RWPE2 (cell line): Measurements from ENCODE around the gene CYP39A1.

Source experiments
- ATAC-seq: fragments of 200-7000 bp; cut with Tn5 transposase; 3 replicates; pipeline ENCODE4 v1.9.1; 2021; ENCODE audit warnings: low read depth
- DNase-seq: peaks from one replicate; pipeline ENCODE4 v3.0.0-alpha.2; 2020; ENCODE audit warnings: low spot score
- H3K27ac ChIP-seq: fragments of 450-650 bp; 2 replicates; pipeline ENCODE4 v1.5.1; 2017; ENCODE audit warnings: mild to moderate bottlenecking; ENCODE audit not compliant: poor library complexity, severe bottlenecking
- H3K27me3 ChIP-seq: fragments of 250-450 bp; sonication (Bioruptor Pico); 2 replicates; pipeline ENCODE4 v1.5.1; 2021; ENCODE audit warnings: mild to moderate bottlenecking, moderate library complexity; ENCODE audit not compliant: insufficient read depth, poor library complexity, severe bottlenecking
- H3K36me3 ChIP-seq: fragments of 250-450 bp; sonication (Bioruptor Pico); 2 replicates; pipeline ENCODE4 v1.5.1; 2020; ENCODE audit warnings: low read depth, mild to moderate bottlenecking, moderate library complexity
- H3K4me1 ChIP-seq: fragments of 250-450 bp; sonication (Bioruptor Pico); 2 replicates; pipeline ENCODE4 v1.5.1; 2021; ENCODE audit warnings: mild to moderate bottlenecking, moderate library complexity; ENCODE audit not compliant: insufficient read depth, poor library complexity, severe bottlenecking
- H3K4me3 ChIP-seq: fragments of 250-450 bp; sonication (Bioruptor Pico); 2 replicates; pipeline ENCODE4 v1.5.1; 2021; ENCODE audit warnings: mild to moderate bottlenecking, moderate library complexity; ENCODE audit not compliant: severe bottlenecking
- H3K9me3 ChIP-seq: fragments of 250-450 bp; sonication (Bioruptor Pico); 2 replicates; pipeline ENCODE4 v1.5.1; 2021; ENCODE audit warnings: mild to moderate bottlenecking, moderate library complexity; ENCODE audit not compliant: severe bottlenecking
- TF ChIP-seq, protein P1 (sequence below): fragments of 450-650 bp; IDR thresholded peaks from one replicate; pipeline ENCODE4 v1.5.1; 2017; ENCODE audit warnings: mild to moderate bottlenecking, moderate library complexity; ENCODE audit not compliant: poor library complexity, severe bottlenecking

CYP39A1 gene

DNA sequence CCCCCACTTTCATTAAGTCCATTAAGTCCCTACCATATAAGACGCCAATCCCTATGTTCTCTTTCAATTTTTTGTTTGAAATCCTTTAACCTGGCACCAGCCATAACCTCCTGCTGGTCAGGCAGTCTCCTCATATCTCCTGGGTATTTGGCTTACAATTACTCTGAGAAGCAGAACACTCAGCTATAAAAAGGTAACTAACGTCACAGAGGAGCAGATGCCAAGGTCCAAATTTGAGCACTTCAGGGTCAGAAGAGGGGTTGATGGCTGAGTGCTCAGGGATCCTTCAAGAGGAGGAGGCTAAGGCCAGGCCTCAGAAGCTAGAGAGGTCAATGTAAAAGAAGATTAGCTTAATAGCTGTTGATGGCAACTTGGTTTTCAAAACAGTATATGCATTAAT, 139.1 kb downstream of the CYP39A1 start:
- DNase-seq (no peak), ATAC-seq (no peak)
- Histone ChIP-seq H3K36me3 (no peaks in the 10 kb centered on the region), H3K27ac (no peak overlapping the region), H3K9me3 (no peaks in the 10 kb centered on the region), H3K27me3 (no peaks in the 10 kb centered on the region), H3K4me3 (no peak overlapping the region), H3K4me1 (no peaks in the 10 kb centered on the region)
- TF ChIP-seq, protein P1, sequence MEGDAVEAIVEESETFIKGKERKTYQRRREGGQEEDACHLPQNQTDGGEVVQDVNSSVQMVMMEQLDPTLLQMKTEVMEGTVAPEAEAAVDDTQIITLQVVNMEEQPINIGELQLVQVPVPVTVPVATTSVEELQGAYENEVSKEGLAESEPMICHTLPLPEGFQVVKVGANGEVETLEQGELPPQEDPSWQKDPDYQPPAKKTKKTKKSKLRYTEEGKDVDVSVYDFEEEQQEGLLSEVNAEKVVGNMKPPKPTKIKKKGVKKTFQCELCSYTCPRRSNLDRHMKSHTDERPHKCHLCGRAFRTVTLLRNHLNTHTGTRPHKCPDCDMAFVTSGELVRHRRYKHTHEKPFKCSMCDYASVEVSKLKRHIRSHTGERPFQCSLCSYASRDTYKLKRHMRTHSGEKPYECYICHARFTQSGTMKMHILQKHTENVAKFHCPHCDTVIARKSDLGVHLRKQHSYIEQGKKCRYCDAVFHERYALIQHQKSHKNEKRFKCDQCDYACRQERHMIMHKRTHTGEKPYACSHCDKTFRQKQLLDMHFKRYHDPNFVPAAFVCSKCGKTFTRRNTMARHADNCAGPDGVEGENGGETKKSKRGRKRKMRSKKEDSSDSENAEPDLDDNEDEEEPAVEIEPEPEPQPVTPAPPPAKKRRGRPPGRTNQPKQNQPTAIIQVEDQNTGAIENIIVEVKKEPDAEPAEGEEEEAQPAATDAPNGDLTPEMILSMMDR: no peak

DNA sequence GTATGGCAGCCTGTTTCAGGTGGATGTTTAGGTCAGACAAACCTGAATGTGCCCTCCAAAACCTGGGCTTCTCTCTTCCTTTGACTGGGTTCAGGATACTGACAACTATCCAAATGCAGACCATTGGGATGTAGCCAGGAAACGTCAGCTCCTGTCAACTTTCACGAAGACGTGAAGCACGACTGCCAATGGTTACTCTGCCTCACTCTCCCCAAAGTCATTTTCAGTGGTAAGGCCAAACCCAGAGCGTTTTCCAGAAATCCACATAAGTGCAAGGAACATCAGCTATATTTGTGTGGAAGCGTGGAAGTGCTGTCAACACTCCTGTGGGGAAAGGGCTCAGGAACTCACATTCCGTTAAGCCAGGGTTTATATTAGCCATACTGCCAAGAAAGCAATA, 141.3 kb downstream of the CYP39A1 start:
- H3K9me3 ChIP-seq: no peaks in the 10 kb centered on the region
- H3K27me3 ChIP-seq: peaks cover 5% of the 10 kb centered on the region
- TF ChIP-seq, protein P1: no peak
- DNase-seq (no peak), ATAC-seq (no peak)
- no peaks in the 10 kb centered on the region for H3K4me1 ChIP-seq
- H3K36me3 ChIP-seq: no peaks in the 10 kb centered on the region
- H3K4me3 ChIP-seq: no peak overlapping the region
- no peak overlapping the region for H3K27ac ChIP-seq

DNA sequence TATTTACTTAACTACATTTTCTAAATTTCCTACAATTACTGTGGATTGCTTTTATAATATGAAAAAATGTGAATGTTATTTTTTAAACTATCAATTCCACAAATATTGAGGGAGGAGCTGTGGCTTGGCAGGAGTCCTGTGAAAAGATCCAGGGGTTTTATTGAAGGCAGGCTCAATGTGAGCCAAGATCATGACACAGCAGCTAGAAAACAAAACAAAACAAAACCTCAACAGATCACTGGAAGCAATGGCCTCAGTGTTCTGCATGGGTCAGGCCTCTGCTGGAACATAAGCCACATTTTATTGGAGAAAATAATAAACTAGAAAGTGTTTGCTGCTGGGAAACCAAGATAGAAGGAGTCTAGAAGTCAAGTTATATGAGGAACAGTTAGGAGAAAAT, 142.0 kb downstream of the CYP39A1 start:
- peaks cover 5% of the 10 kb centered on the region for H3K27me3 ChIP-seq
- no peaks in the 10 kb centered on the region for H3K9me3 ChIP-seq
- DNase-seq: no peak
- ATAC-seq: no peak
- H3K36me3 ChIP-seq: no peaks in the 10 kb centered on the region
- TF ChIP-seq, protein P1: no peak
- no peak overlapping the region for H3K4me3 ChIP-seq
- no peak overlapping the region for H3K27ac ChIP-seq
- H3K4me1 ChIP-seq: no peaks in the 10 kb centered on the region

DNA sequence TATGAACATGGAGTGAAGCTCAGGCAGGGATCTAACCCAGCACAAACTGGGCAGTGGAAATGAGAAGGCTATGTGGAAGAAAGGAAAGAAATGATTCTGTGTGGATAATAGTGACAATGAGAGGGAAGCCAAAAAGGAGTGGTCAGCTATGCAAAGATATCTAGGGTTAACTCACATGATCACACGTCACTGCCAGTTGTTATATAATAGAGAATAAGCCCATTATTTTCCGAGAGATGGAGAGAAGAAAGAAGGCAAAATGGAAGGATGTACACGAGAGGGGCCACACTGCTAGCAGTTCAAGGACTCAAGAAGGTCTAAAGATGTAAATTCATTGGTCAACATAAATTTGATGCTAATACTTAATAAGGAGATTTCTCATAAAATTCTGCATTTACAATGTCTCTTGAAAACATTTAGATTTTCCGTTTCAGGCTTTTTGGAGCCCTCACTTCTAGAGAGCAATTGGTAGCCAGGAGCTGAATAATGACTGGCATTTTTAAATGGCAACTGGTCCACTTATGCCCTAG, 142.6 kb downstream of the CYP39A1 start:
- Histone ChIP-seq H3K9me3 (no peaks in the 10 kb centered on the region), H3K27ac (no peak overlapping the region), H3K27me3 (peaks cover 5% of the 10 kb centered on the region), H3K36me3 (no peaks in the 10 kb centered on the region), H3K4me3 (no peak overlapping the region), H3K4me1 (no peaks in the 10 kb centered on the region)
- TF ChIP-seq, protein P1: no peak
- ATAC-seq (no peak), DNase-seq (no peak)

DNA sequence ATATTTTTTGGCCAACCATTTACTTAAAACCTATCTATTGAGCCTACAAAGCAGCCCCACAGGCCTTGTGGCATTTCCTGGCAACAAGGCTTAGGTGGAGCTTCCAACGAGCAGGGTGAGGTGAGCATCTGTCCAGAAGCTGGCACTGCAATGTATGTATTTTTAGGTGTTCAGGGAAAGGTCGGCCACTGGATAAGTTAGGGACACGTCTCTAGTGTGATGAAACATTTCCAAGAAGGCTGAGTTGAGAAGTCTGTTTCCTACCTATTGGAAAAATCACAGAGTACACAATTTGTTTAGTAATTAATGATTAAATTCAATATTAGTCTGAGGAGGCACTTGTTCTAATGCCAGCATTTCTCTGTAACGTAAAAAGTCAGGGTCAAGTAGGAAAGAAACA, 143.6 kb downstream of the CYP39A1 start:
- TF ChIP-seq, protein P1: no peak
- Histone ChIP-seq H3K36me3 (no peaks in the 10 kb centered on the region), H3K4me3 (no peak overlapping the region), H3K9me3 (no peaks in the 10 kb centered on the region), H3K4me1 (no peaks in the 10 kb centered on the region), H3K27me3 (peaks cover 5% of the 10 kb centered on the region), H3K27ac (no peak overlapping the region)
- ATAC-seq (no peak), DNase-seq (no peak)
